ENCODE measurements around the gene TSPAN5.

TSPAN5 gene

GRCh38 chr4:98672583-98673287, 14.3 kb upstream of the TSPAN5 start:
- DNase-seq: no peak

- no peak for DNase-seq
These were observed 12.7 kb upstream of the TSPAN5 start for GRCh38 chr4:98671131-98671530.

GRCh38 chr4:98670186-98670585, 11.8 kb upstream of the TSPAN5 start:
- DNase-seq: no peak

GRCh38 chr4:98669577-98669976, 11.2 kb upstream of the TSPAN5 start:
- DNase-seq: no peak

- no peak for DNase-seq
These were observed 6.5 kb upstream of the TSPAN5 start for GRCh38 chr4:98664959-98665358.

GRCh38 chr4:98663226-98664006, 5.0 kb upstream of the TSPAN5 start:
- DNase-seq: peak; percentile 91

- peak; percentile 53 for DNase-seq
These were observed 4.3 kb upstream of the TSPAN5 start for GRCh38 chr4:98662626-98663225.

- DNase-seq: no peak
These were observed 3.6 kb upstream of the TSPAN5 start for GRCh38 chr4:98662055-98662453.

- DNase-seq: peak; percentile 32
These were observed 3.1 kb upstream of the TSPAN5 start for GRCh38 chr4:98661371-98662054.

GRCh38 chr4:98659741-98660462, 1.5 kb upstream of the TSPAN5 start:
- no peak for DNase-seq

GRCh38 chr4:98659106-98659592, 738 bp upstream of the TSPAN5 start:
- no peak for DNase-seq

- DNase-seq: peak; percentile 27
These were observed 702 bp downstream of the TSPAN5 start for GRCh38 chr4:98657531-98658286.

GRCh38 chr4:98656886-98657285, 1.5 kb downstream of the TSPAN5 start:
- no peak for DNase-seq

GRCh38 chr4:98656443-98656842, 2.0 kb downstream of the TSPAN5 start:
- DNase-seq: no peak

GRCh38 chr4:98653890-98654867, 4.2 kb downstream of the TSPAN5 start:
- DNase-seq: no peak

GRCh38 chr4:98652996-98653395, 5.4 kb downstream of the TSPAN5 start:
- no peak for DNase-seq

- no peak for DNase-seq
These were observed 9.8 kb downstream of the TSPAN5 start for GRCh38 chr4:98648602-98649001.

- DNase-seq: no peak
These were observed 12.0 kb downstream of the TSPAN5 start for GRCh38 chr4:98646422-98646821.

GRCh38 chr4:98645527-98645926, 12.9 kb downstream of the TSPAN5 start:
- DNase-seq: no peak

- no peak for DNase-seq
These were observed 14.7 kb downstream of the TSPAN5 start for GRCh38 chr4:98643755-98644154.
